Measurements from ENCODE around the gene SNRNP35. TPM values are rescaled to one million over a fixed set of nuclear protein-coding genes. Genes with fewer than 3 reads are reported as not detected.

SNRNP35 gene
- total and polyA plus RNA-seq, 9 of the 15 experiments (the other 6 are each of a cell fraction or from before 2014, with no cell fraction given), result 17.7 to 41.0 (median 25.5) TPM

DNA sequence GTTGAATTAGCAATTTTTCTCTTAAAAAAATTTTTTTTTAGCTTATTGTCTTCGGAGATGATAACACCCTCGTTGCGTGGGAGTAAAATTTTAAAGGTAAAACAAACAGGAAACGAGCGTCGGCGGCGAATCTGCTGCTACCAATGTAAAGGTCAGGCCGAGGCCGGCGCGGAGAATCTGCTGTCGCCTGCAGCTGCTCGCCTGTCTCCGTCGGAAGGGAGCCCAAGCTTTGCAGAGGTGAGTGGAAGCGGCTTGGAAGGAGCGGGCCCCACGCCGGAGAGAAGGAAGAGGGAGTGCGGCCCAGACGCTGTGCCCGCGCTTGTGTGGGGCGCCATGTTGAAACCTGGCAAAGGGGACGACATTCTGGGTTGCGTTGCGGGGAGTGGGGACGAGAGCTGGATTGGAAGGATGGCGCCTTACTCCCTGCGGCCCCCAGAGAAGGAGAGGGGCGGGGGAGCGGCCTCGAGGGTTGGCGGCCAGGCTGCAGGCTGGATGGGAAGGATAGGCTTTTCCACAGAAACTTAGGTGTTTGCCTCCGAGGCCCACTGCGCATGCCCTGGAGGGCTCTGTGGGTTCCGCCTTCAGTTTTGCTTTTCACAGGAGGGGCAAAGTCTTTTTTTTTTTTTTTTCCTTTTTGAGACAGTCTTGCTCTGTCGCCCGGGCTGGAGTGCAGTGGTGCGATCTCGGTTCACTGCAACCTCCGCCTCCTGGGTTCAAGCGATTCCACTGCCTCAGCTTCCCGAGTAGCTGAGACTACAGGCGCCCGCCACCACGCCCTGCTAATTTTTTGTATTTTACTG lies at the start of gene SNRNP35 (continued):
- TF ChIP-seq KHSRP (IDR thresholded peaks at IDR 0.05) (no peak), ZNF644 (tag; IDR thresholded peaks at IDR 0.05; ENCODE audit: low read depth) (no peak), ARHGAP35 (IDR thresholded peaks at IDR 0.05; ENCODE audit: partially characterized antibody) (no peak), ZBTB17 (CRISPR knock-in tag; IDR thresholded peaks at IDR 0.05) (no peak; the same call in 1 of the 2 replicates), ZNF507 (tag; conservative IDR thresholded peaks at IDR 0.05) (no peak), RB1 (IDR thresholded peaks at IDR 0.05; ENCODE audit: low read depth) (peak; percentile 92), ZFP36 (IDR thresholded peaks at IDR 0.05; ENCODE audit: low read depth, low read length, partially characterized antibody) (no peak), PML (IDR thresholded peaks at IDR 0.05; ENCODE audit: low read length) (peak; percentile 68), SMAD3 (CRISPR knock-in tag; conservative IDR thresholded peaks at IDR 0.05) (no peak), ZNF354B (CRISPR knock-in tag; IDR thresholded peaks at IDR 0.05) (no peak), ADNP (tag; IDR thresholded peaks at IDR 0.05) (peak; percentile 55; the same call in 1 of the 2 replicates), RBM34 (IDR thresholded peaks at IDR 0.05; ENCODE audit: borderline replicate concordance, insufficient read depth, low read length) (no peak), SREBF2 (CRISPR knock-in tag; IDR thresholded peaks at IDR 0.05) (no peak), ZNF280A (IDR thresholded peaks at IDR 0.05; ENCODE audit: low read depth, partially characterized antibody) (no peak), E4F1 (CRISPR knock-in tag; IDR thresholded peaks at IDR 0.05; ENCODE audit: borderline replicate concordance) (peak; percentile 76; the same call in 1 of the 2 replicates), ZFP30 (CRISPR knock-in tag; IDR thresholded peaks at IDR 0.05; ENCODE audit: borderline replicate concordance) (no peak), ZNF79 (CRISPR knock-in tag; IDR thresholded peaks at IDR 0.05; ENCODE audit: low read depth) (no peak), ZBED1 (IDR thresholded peaks at IDR 0.05) (no peak), GTF2A2 (tag; IDR thresholded peaks at IDR 0.05) (no peak), ZNF124 (CRISPR knock-in tag; IDR thresholded peaks at IDR 0.05) (no peak), ZNF57 (CRISPR knock-in tag; IDR thresholded peaks at IDR 0.05) (no peak), POLR3G (IDR thresholded peaks at IDR 0.05; ENCODE audit: extremely low read depth, insufficient read length, insufficient replicate concordance) (no peak)
- TF ChIP-seq, protein P1, sequence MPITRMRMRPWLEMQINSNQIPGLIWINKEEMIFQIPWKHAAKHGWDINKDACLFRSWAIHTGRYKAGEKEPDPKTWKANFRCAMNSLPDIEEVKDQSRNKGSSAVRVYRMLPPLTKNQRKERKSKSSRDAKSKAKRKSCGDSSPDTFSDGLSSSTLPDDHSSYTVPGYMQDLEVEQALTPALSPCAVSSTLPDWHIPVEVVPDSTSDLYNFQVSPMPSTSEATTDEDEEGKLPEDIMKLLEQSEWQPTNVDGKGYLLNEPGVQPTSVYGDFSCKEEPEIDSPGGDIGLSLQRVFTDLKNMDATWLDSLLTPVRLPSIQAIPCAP (CRISPR knock-in tag; IDR thresholded peaks at IDR 0.05; ENCODE audit: borderline replicate concordance), result no peak

Data from K562 (cell line).